Right atrium auricular region (tissue), 2 donors: ENCODE data around the gene C1QTNF6. TPM values are rescaled to one million over a fixed set of nuclear protein-coding genes. Genes with fewer than 3 reads are reported as not detected.
A peak's percentile ranks its signal among the peaks of the same experiment; 100 is the strongest.
"Not testable (repeated sequence)": the region's sequence is repeated elsewhere in the genome, so short reads cannot be mapped to it uniquely, and the experiment has no call there.

Source experiments
- DNase-seq: peaks from one replicate; pipeline ENCODE4 v3.0.0-alpha.2; 2019; ENCODE audit warnings: low spot score
- H3K27ac ChIP-seq, 2 donors: fragments of 200-600 bp; sonication (generic); 1 replicate in 1 of 2; 2 replicates in 1 of 2; pipeline ENCODE4 v1.5.1; 2016 to 2019
- H3K27me3 ChIP-seq, 2 donors: fragments of 200-600 bp; sonication (generic); one replicate each; pipeline versions ENCODE4 v1.5.1 to v1.6.0; 2017 to 2019
- H3K36me3 ChIP-seq: fragments of 200-600 bp; sonication (generic); one replicate; pipeline ENCODE4 v1.5.1; 2016
- H3K4me1 ChIP-seq, 2 donors: fragments of 200-600 bp; sonication (generic); one replicate each; pipeline versions ENCODE4 v1.5.1 to v1.6.0; 2017 to 2019
- H3K4me3 ChIP-seq, 2 donors: fragments of 200-600 bp; sonication (generic); 1 replicate in 1 of 2; 2 replicates in 1 of 2; pipeline ENCODE4 v1.5.1; 2017 to 2019; ENCODE audit warnings: mild to moderate bottlenecking in 1 of 2, moderate library complexity in 1 of 2
- H3K9me3 ChIP-seq, 2 donors: fragments of 200-600 bp; sonication (generic); one replicate each; pipeline ENCODE4 v1.5.1; 2019
- CTCF ChIP-seq, 2 donors: fragments of 200-600 bp; sonication (generic); IDR thresholded peaks; one replicate each; pipeline ENCODE4 v1.5.1; 2019; ENCODE audit warnings: antibody characterized with exemption in 2 of 2
- total RNA-seq, 2 donors: library from RNA; depleted of rRNA; stranded (reverse); fragments of >200 nt; gene quantifications; one replicate each; pipeline ENCODE4 v1.1.0, GENCODE V29; 2016

Gene C1QTNF6
- total RNA-seq: 1 to 10 TPM; 1.6 to 2.2 TPM

GRCh38 chr22:37187891-37188761 is at the start of gene C1QTNF6:
Gene C1QTNF6, minus strand, starts transcription at chr22:37188247. Its CDS starts 34 bp downstream, at chr22:37188213.
- no peak for DNase-seq
- Histone ChIP-seq H3K27me3 (no peaks in the 10 kb centered on the region), H3K9me3 (no peaks in the 10 kb centered on the region), H3K4me1 (peaks cover 0 to 43% of the 10 kb centered on the region in 2 donors), H3K4me3 (peak within 1 kb of the TSS; percentile 32 to 39), H3K27ac (peak within 1 kb of the TSS; percentile 82 to 91), H3K36me3 (no peaks in the 10 kb centered on the region)
- no peak for TF ChIP-seq CTCF (IDR thresholded peaks at IDR 0.05)

GRCh38 chr22:37235897-37236607 is 48.0 kb upstream of the C1QTNF6 start:
- H3K4me3 ChIP-seq: no peak overlapping the region
- peaks cover 0 to 8% of the 10 kb centered on the region in 2 donors for H3K27me3 ChIP-seq
- no peak overlapping the region for H3K27ac ChIP-seq
- DNase-seq: no peak
- no peaks in the 10 kb centered on the region for H3K4me1 ChIP-seq
- no peaks in the 10 kb centered on the region for H3K36me3 ChIP-seq
- no peak for TF ChIP-seq CTCF (IDR thresholded peaks at IDR 0.05)
- H3K9me3 ChIP-seq: no peaks in the 10 kb centered on the region

- peaks cover 0 to 8% of the 10 kb centered on the region in 2 donors for H3K27me3 ChIP-seq
- TF ChIP-seq CTCF (IDR thresholded peaks at IDR 0.05): no peak
- H3K27ac ChIP-seq: no peak overlapping the region
These were observed 47.0 kb upstream of the C1QTNF6 start for GRCh38 chr22:37234736-37235711.

GRCh38 chr22:37233751-37234631 is 45.9 kb upstream of the C1QTNF6 start:
- peaks cover 0 to 7% of the 10 kb centered on the region in 2 donors for H3K4me1 ChIP-seq
- TF ChIP-seq CTCF (IDR thresholded peaks at IDR 0.05): no peak

More at GRCh38 chr22:37234736-37235711, 47.0 kb upstream of the C1QTNF6 start:
- no peaks in the 10 kb centered on the region for H3K9me3 ChIP-seq
- no peak for DNase-seq
- no peak overlapping the region for H3K4me3 ChIP-seq
- no peaks in the 10 kb centered on the region for H3K36me3 ChIP-seq
- peaks cover 0 to under 1% of the 10 kb centered on the region in 2 donors for H3K4me1 ChIP-seq

GRCh38 chr22:37233371-37233750 is 45.3 kb upstream of the C1QTNF6 start:
- H3K36me3 ChIP-seq, H3K4me3 ChIP-seq, H3K9me3 ChIP-seq, H3K27ac ChIP-seq, H3K27me3 ChIP-seq, DNase-seq, H3K4me1 ChIP-seq: not testable (repeated sequence)

More at GRCh38 chr22:37233751-37234631, 45.9 kb upstream of the C1QTNF6 start:
- no peak for DNase-seq
- H3K36me3 ChIP-seq: no peaks in the 10 kb centered on the region
- no peak overlapping the region for H3K4me3 ChIP-seq
- H3K27me3 ChIP-seq: peaks cover 0 to 8% of the 10 kb centered on the region in 2 donors
- no peaks in the 10 kb centered on the region for H3K9me3 ChIP-seq
- H3K27ac ChIP-seq: no peak overlapping the region
